Activated naive CD4-positive, alpha-beta T cell treated with anti-CD3 and anti-CD28 coated beads, Interleukin-2, amount 50 U/mL, for 16 hours (primary cell): ENCODE data around the gene FGG.
"Not testable (repeated sequence)": the region's sequence is repeated elsewhere in the genome, so short reads cannot be mapped to it uniquely, and the experiment has no call there.

Experiments used
- DNase-seq: peaks from one replicate; pipeline ENCODE4 v3.0.0-alpha.2; 2020

Gene FGG

DNA sequence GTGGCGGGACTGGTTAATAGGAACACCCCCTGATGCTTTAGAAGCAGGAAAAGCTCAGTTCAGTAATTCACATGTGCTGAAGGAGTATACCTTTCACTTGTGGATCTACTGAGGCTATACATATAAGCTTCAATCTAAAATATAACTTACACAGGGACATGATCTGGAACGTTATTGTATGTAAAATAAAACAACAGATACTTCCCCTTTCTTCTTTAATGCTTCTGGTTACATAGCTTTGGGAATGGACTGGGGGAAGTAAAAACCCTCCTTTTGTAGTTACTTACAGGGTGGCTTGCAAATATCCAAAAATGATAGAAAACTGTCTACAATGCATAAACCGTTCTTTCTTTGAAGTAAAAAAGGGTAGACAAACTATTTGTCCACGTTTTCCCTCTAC, 1.9 kb downstream of the FGG start:
- DNase-seq: no peak

DNA sequence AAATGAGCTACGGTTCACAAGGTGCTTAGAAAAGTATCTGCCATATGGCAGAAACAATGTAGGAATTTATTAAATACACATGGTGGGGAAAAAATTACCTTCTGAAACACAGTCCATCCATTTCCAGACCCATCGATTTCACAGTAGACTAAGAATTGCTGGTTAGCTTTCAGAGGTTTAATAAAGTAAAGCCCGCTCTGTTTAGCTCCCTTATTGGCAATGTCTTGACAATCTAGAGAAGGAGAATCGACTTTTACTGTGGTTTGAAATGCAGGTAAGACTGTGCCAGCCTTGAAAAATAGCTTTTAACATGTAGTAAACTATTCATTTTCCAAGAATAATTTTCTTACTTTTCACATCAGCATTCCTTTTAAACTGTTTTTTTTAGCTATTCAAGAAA, 2.9 kb downstream of the FGG start:
- DNase-seq: no peak

DNA sequence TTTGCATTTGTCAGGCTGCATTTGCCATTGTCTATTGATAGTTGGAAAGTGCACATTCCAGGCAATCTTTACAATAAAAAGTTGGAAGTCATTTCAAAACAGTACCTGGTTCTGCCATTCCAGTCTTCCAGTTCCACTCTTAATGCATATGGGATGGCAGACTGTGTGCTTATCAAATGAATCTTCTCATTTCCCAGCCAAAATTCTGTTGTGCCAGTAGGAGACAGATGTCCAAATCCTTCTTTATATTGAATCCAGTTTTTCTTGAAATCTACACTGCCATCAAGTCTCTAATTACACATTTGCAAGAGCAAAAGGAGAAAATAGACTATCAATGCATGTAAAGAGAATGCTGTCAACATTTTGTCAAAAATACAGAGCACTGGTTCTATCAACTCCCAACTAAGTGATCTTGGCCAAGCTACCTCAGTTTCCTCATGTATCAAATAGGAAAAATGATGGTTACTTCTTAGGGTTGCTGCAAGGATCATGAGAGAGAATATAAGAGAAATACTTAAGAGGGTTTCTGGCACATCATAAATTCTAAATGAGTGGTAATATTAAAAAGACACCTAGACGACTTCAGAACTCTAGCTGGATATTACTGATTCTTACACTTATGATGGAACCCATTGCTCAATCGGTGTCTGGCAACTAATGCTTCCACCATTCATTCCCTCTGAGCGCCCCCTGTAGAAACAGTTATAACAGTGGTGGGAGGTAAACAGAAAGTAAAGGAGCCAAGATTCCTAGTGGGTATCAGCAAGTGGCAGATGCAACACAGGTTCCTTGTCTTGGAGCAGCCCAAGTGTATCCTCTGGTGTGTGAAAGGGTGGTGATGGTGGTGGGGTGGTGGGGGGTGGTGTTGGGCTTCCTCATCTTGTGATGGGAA, 3.8 kb downstream of the FGG start:
- no peak for DNase-seq

DNA sequence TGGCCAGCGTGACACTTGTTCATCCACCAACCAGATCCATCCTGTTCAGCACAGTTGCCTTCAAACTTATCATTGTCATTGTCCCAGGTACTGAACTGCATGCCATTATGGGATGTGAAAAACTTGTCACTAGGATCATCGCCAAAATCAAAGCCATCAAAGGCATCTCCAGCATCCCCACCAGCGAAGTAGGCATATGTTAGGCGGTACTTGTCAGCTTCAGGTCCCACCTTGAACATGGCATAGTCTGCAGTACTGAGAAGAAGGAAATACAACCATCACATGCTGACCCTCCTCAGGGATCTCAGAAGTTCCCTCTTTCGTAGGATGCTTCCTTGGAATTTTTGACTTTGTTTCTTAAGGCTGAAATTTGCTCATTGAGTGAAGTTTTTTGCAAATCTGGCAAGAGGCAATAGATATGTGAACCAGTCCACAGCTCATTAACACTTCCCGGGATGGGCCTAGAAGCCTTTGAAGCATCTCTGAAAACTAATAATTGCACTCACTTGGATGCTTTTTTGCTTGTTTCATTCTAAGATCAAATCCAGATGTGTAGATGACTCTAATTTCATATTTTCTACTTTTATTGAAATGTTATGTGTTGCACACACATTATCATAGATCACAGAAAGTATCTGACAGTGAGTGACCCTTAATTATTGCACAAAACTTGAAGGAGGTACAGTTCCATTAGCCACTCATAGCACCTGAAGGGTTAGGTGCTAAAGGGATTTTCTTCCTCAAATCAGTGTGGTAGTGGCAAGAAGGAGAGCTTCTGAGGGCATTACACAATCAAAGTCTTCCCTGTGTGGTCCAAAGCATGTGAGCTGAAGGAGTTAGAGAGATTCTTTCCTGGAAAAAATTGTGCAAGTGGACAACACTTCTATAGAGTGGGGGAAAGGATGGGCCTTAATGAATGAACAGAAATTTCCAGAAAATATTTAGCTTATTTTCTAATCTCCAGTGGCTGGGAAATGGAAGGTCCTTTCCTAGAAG, 5.4 kb downstream of the FGG start:
- DNase-seq: no peak

DNA sequence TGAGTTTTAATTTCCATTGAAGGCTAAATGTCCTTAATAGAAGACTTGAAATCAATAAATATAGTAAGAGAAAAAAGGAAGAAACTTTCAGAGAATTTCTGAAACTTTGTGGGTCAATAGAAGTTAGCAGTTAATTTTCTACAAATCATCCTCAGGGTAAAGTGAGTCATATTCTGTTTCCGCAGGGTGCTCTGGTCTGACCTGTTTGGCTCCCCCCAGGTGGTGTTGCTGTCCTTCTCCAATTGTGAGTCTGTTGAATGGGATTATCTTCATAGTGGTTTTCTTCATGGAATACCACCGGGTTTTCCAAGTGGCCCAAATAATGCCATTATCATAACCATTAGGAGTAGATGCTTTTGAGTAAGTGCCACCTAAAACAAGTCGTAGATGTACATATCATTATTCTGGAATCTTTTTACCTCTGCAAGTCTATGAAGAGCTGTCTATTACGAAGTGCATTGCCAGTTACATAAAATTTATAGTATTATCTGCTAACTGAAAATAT, 7.7 kb downstream of the FGG start:
- DNase-seq: no peak

DNA sequence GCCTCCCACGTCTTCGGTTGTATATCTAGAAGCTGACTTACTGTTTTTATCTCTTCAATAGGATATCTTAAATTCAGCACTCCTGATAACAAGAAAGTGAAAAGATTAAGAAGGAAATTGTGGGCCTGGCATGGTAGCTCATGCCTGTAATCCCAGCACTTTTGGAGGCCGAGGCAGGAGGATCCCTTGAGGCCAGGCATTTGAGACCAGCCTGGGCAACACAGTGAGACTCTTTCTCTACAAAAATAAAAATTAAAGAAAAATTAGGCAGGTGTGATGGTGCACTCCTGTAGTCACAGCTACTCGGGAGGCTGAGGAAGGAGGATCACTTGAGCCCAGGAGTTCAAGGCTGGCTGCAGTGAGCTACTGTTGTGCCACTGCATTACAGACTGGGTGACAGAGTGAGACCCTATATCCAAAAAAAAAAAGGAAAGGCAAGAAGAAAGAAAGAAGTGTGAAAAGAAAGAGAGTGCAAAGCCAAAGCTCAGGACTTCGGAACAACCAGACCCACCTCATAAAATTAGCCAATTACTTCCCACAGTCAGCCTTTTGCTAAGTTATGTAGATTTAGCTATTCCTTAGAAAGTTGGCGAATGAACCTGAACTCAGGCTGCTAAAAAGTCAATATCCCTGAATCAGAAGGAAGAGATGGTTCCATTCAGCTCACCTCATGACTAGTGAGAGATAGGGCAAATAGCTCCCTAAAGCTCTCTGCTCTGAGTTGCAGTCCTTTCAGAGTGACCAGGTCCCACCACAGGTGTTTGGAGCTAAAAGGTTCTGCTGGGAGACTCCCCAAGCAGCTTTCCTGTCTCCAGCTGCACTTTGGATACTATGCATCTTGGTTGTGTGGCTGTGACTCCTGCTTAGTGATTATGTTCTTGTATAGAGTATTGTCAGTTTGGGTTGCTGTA, 9.2 kb downstream of the FGG start:
- no peak for DNase-seq

DNA sequence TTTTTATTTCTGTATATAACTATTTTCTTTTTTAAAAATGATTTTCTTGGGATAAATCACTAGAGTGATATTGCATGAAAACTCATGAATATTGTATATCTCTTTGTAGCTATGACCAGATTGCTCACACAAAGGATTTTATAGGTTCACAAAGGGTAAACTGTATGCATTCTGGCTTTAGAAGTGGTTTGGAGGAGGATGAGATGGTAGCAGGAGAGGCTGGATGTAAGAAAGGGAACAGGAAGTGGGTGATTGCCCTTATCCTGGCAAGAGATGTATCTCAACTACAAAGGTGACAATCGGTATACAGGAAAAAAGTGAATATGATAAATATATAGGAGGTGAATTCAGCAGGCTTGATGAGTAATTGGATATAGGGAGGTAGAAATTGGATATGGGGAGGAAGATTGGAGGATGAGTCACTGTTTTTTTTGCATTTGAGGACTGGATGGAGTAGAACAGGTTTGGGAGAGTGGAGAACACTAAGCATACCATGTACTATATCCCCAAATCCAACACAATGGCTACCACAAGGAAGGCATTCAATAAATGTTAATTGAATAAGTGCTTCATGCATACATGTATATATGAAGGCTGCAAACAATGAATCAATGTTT, 9.9 kb downstream of the FGG start:
- no peak for DNase-seq

DNA sequence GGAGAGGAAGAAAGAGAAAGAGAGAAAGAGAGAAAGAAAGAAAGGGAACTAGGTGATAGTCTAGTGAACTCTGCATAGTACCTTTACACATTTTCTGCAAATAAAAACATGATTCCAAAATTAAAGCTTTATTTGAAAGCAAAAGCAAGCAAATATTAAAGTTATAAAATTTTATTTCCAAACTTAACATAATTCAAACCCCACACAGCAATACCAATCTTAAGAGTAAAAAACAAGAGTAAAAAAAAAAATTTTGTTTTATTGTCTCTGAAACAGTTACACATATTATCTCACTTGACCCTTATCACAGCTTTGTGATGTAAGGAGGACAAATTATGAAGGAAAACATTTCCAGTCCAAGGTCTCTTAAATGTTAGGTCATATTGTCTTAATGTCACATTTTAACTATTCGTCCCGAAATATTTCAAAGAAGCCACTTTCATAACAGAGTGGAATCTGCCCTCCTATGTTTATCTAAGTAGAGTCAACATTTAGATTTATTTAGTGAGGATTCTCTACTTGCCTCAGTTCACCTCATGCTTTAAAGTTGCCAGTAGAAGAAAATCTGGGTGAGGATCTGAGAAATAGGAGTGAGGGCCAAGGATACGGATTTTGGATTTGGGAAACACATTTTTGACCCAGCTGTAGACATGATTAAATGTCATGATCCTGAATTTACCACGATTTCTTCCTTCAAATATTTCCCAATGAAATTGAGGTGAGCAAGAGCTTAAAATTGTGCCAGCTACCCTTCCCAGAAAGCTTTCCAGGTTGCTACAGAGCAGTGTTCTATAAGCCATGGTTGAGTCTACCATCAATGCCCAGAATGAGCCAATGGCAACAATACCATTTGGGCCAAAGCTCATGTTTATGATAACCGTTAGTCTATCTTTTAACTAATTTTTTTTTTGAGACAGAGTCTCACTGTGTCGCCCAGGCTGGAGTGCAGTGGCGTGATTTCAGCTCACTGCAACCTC, 14.4 kb downstream of the FGG start:
- DNase-seq: no peak

DNA sequence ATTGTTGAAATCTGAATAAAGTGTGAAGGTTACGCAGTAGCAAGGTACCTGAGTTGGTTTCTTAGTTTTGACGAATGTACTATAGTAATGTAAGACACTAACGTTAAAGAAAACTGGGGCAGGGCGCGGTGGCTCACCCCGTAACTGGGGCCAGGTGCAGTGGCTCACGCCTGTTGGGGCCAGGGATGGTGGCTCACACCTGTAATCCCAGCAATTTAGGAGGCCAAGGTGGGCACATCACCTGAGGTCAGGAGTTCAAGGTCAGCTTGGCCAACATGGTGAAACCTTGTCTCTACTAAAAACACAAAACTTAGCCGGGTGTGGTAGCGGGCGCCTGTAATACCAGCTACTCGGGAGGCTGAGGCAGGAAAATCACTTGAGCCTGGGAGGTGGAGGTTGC, 15.2 kb downstream of the FGG start:
- not testable (repeated sequence) for DNase-seq

DNA sequence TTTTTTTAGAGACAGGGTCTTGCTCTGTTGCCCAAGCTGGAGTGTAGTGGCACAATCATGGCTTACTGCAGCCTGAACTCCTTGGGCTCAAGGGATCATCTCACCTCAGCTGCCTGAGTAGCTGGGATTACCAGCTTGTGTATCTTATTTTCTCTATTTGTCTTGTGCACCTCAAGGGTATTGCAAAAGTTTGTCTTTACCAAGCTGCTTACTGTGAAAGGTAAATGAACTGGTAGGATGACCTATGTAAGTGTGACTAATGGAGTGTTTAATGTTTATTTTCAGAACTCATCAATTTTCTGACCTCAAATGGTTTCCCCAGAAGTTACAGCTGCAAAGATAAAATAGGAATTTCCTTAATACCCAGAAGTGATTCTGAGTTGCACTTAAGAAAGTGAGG, 16.6 kb downstream of the FGG start:
- DNase-seq: no peak

DNA sequence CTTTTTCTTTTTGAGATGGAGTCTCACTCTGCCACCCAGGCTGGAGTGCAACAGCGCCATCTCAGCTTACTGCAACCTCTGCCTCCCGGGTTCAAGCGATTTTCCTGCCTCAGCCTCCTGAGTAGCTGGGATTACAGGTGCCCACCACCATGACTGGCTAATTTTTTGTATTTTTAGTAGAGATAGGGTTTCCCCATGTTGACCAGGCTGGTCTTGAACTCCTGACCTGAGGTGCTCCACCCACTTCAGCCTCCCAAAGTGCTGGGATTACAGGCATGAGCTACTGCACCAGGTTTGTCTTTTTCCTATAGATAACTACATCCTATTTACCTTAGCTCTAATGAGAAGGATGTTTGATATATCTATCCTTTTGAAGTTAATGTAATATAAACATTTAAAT, 18.1 kb downstream of the FGG start:
- DNase-seq: not testable (repeated sequence)

DNA sequence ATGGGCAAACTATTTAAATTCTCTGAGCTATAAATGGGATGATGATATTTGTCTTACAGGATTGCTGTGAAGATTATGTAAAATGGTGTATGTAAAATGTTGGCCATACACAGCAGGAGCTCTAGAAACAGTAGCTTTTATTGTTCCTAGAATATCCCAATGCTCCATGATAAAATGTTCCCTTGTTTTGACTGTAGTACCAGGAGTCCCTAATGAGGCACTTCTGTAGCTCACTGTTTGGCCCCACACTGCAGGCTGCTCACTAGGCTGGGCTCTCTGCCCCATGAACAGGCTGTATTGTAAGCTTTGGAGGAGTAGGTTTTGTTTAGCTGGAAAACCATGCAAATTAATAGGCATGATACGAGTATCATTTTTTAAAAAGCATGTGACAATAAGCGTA, 18.6 kb downstream of the FGG start:
- DNase-seq: no peak

DNA sequence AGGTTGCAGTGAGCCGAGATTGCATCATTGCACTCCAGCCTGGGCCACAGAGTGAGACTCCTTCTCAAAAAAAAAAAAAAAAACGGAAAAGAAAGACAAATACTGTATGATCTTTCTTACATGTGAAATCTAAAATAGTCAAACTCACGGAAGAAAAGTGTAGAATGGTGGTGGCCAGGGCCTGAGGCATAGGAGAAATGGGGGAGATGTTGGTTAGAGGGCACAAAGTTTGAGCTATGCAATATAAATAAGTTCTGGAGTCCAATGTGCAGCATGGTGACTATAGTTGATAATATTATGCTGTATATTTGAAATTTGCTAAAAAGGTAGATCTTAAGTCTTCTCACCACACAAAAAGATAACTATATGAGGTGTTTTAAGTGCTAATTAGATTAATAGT, 20.6 kb downstream of the FGG start:
- DNase-seq: no peak

DNA sequence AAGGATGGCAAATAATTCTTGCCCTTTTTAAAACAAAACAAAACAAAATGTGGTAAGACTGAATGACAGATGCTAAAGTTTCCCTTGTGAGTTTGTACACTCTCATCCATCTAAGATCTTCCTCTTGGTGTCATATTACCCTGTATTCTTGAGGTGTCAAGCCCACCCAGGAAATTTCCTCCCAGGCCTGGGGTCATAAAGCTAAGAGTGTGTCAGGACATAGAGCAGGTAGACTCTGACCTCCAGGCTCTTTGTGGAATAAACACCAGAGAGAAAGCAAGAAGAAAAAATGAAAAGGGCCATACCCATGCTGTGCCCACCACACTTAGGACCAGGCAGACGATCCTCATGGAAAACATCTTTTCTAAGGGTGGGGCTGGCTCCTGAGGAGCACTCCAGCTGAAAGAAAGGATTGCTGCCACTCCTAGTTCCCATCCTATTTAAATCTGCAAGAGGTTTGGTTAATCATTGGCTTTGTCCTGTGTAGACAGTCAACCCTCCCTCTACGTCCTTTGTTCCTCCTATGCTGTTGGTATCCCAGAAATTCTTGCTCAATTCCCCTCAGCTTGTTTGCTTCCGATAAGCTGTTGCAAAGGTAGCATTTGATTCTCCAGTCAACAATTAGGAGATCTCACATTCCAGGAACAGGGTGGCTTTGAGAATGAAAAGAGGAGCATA, 22.0 kb downstream of the FGG start, which contains the start of gene FGA:
TSS of gene FGA (minus strand) at position 414 of the 678 bp plus-strand sequence. CDS start at position 359, 55 bp downstream.
- no peak for DNase-seq

DNA sequence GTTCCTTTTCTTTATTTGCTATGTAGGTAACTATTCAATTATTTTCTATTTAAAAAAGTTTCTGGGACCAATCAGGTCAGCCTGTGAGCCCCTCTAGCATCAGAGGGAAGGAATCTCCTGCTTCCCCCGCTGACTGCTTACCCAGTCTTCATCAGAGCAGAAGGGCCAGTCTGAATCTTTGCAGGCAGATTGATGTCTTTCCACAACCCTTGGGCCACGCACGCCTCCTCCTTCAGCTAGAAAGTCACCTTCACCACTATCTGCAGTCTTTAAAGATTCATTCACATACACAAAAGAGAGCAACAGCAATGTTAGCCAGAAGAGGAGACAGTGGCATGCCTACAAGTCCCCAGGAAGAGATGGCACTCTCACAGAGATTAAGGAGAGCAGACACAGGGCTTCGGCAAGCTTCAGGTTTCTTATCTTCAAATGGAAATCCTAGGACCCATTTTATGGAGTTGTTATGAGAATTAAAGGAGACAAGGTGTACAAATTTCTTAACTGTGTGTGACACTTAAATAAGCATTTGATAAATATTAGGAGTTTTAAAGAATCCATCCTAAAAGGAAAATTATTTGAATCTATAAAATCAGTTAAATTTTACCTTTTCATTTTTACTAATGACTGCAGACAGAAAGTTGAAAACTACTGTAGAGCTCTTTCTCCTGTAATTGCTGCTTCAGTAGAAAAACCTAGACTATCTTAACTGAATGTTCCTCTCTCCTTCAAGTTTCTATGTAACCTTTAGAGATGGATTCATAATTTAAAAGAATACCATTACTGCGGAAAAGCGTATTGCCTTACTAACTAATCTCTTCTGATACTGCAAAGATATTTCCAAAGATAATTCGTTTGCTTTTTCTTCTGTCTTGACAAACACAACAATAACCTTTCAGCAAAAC, 22.9 kb downstream of the FGG start:
- DNase-seq: no peak

DNA sequence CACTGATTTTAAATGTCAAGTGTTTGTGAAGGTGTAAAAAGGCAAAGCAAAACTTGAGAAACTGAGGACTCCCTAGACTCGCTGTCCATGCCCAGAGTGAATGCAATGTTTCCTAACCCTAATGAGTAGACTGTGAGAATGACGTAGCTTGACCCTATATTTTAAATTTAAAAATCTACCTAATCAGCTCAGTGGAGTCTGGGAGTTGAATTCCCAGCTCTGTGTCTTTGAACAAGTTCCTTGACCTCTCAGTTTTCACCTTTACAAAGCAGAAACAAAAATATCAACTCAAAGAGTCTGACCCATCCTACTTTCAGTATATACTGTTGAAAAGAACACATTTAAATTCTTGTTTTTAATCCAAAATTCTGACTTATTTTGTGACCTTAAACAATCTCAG, 24.3 kb downstream of the FGG start:
- DNase-seq: no peak

DNA sequence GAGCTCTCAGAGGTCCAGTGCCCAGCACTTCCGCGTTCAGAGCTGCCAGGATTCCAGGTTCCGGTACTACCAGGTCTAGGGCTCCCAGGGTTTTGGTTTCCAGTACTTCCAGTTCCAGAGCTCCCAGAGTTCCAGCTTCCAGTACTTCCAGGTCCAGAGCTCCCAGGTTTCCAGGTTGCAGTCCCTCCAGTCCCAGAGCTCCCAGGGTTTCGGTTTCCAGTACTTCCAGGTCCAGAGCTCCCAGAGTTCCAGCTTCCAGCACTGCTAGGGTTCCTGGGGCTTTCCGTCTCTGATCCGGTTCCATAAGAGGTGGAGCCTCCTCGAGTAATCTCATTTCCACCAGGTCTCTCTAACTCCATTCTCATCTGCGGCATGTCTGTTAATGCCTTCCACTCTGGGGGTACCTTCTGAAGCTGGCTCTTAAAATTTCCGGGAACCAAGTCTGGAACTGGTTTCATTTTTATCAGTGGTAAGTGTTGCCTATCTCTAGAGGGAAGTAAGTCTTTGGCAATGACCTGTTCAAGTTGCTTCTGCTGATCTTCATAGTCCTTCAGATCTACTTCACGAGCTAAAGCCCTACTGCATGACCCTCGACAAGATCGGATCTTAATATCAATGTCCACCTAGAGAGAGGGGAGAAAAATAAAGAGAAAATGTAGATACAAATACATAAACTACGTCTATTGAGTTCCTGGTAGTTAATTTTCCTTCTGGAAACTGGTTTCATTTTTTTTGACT, 26.0 kb downstream of the FGG start:
- no peak for DNase-seq

DNA sequence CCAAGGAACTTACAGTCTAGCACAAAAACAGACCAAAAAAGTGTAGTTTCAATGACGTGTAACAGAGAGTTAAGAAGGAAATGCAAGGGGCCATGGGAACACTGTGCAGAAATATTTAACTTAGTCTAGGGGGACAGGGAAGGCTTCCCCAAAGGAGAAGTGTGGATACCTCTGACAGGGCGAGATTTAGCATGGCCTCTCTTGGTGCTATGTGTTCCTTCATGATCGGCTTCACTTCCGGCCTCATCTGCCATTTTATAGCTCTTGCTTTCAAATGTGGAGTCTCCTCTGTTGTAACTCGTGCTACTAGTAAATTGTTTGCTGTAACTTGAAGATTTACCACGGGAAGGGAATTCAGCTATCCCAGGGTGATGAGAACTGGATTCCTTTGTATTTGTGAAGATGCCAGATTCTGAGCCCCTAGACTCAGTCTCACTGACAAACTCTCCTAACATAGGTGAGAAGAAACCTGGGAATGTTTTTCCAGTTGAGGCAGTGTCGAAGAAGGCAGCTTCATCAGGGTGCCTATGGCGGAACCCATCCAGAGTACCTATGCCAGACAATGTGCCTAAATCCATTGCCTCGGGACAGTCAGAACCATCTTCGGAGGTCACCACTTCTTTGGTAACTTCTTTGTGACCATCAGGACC, 27.0 kb downstream of the FGG start:
- DNase-seq: no peak
